ENCODE data around the gene WSB2. TPM values are rescaled to one million over a fixed set of nuclear protein-coding genes. Genes with fewer than 3 reads are reported as not detected.

WSB2 gene
- polyA plus RNA-seq, 1 donor = 68.1 TPM

DNA sequence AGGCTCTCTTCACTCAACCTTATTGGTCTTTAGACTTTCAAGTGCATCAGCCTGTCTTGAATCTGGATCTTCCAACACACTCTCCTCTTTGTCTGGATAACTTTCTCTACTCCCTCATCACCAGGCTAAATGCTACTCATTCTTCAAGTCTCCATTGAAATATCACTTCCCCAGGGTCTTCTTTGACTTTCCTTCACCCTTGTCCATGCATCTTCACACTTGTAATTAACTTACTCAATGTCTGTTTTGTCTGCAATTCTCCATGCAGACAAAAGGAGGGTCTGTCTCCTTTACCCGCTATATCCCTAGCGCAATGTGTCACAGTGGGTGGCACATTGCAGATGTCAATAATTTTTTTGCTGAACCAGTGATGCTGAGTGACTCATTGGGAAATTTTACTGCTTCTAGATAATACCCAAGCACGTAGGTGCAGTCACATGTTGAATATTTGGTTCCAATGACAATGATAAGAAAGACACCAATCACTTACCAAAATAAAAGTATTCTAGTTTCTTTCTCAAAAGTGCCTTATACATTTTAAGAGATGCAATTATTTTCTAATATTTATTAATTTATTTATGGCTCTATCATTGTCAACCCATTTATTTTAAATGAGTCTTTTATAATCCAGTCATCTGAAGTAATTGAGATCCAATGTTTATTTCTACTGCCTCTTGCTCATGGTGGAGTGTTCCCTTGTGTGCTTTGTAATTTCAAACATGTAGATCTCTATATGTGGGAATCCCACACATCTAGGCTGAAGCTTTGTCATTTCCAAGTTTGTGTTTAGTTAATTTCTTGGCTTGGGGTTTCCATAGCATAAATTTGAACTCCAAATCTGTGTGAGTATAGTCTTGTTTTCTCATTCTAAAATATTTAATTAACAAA lies 66.2 kb downstream of the WSB2 start:
- no peaks in the 10 kb centered on the region for H3K36me3 ChIP-seq (ENCODE audit: control insufficient read depth, insufficient read depth, low read length)
- DNase-seq = no peak
- WGBS (ENCODE audit: insufficient coverage, low lambda C conversion rate) = no CpG with 5 or more reads among the region's 3 CpGs

DNA sequence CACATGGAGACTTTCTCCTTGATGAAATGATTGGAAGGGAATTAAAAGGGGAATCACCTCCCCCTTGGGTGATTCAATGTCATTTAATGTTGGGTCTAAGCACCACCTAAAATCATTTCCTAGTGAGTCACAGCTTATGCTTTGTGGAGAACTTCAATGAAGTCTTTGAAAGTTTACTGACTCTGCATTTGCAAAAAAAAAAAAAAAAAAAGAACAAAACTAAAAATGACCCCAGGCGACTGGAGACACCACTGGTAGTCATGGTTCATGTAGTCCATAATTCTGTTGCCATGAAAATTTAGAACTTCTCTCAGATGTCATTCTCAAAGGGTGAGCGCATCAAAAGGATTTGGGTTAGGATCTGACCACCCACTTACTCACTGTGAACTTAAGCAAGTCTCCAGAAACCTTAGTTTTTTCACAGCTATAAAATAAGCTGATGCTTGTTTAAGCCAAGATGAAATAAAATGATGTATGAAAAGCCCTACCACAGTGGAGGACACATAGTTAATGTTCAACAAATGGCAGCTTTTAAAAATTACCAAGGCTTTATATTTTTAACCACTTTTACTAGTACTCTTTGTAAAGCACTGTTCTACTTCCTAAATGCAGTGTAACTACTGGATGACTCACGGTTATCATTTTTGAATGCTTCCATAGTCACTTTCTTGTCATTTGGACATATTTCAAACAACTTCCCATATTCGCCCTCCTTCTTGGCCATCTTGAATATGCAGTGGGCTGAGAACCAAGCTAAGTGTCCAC lies 74.1 kb downstream of the WSB2 start:
- no CpG with 5 or more reads among the region's 4 CpGs for WGBS (ENCODE audit: insufficient coverage, low lambda C conversion rate)
- no peak overlapping the region for H3K27ac ChIP-seq (ENCODE audit: low read length)

More for the DNA sequence above, 66.2 kb downstream of the WSB2 start:
- H3K27me3 ChIP-seq (ENCODE audit: control insufficient read depth, insufficient read depth, low read length) = peaks cover 2% of the 10 kb centered on the region
- H3K4me1 ChIP-seq (ENCODE audit: control insufficient read depth, insufficient read depth, low read length) = no peaks in the 10 kb centered on the region
- H3K4me3 ChIP-seq (ENCODE audit: low read length) = no peak overlapping the region
- no peaks in the 10 kb centered on the region for H3K9me3 ChIP-seq (ENCODE audit: control insufficient read depth, low read depth, low read length)
- no peak overlapping the region for H3K27ac ChIP-seq (ENCODE audit: low read length)

DNA sequence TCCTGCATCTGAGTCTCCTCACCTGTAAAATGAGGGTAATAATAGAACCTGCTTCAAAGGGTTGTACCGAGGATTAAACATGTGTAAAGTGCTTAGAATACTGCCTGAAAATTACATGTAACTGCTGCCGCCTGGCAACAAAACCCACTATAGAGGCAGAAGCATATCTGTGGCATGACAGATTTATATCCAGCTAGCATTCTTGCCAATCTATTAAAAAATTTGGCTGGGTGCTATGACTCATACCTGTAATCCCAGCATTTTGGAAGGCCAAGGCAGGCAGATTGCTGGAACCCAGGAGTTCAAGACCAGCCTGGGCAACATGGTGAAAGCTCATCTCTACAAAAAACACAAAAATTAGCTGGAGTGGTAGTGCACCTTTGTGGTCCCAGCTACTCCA lies 75.8 kb downstream of the WSB2 start:
- no peak for DNase-seq
- Histone ChIP-seq H3K27me3 (ENCODE audit: control insufficient read depth, insufficient read depth, low read length) (no peaks in the 10 kb centered on the region), H3K4me3 (ENCODE audit: low read length) (no peak overlapping the region), H3K4me1 (ENCODE audit: control insufficient read depth, insufficient read depth, low read length) (no peaks in the 10 kb centered on the region), H3K36me3 (ENCODE audit: control insufficient read depth, insufficient read depth, low read length) (no peaks in the 10 kb centered on the region), H3K9me3 (ENCODE audit: control insufficient read depth, low read depth, low read length) (no peaks in the 10 kb centered on the region), H3K27ac (ENCODE audit: low read length) (no peak overlapping the region)
- WGBS (ENCODE audit: insufficient coverage, low lambda C conversion rate) = no CpG with 5 or more reads among the region's 2 CpGs

More for the DNA sequence above, 74.1 kb downstream of the WSB2 start:
- Histone ChIP-seq H3K9me3 (ENCODE audit: control insufficient read depth, low read depth, low read length) (no peaks in the 10 kb centered on the region), H3K4me1 (ENCODE audit: control insufficient read depth, insufficient read depth, low read length) (no peaks in the 10 kb centered on the region), H3K36me3 (ENCODE audit: control insufficient read depth, insufficient read depth, low read length) (no peaks in the 10 kb centered on the region), H3K27me3 (ENCODE audit: control insufficient read depth, insufficient read depth, low read length) (no peaks in the 10 kb centered on the region), H3K4me3 (ENCODE audit: low read length) (no peak overlapping the region)
- DNase-seq = no peak

Other genes with a start within 250 kb of the WSB2 start
- gene KSR2, start 92.2 kb downstream of the WSB2 start, polyA plus RNA-seq = 0.61 TPM
- 22.2 TPM for gene RFC5, start 44.5 kb downstream of the WSB2 start, polyA plus RNA-seq
- 19.6 TPM for gene VSIG10, start 42.8 kb upstream of the WSB2 start, polyA plus RNA-seq
- gene PEBP1, start 74.9 kb upstream of the WSB2 start, polyA plus RNA-seq = 252 TPM